IPS-NIHi7 (cell line): Measurements from ENCODE around the gene MYO5A.
"Not testable (repeated sequence)": the region's sequence is repeated elsewhere in the genome, so short reads cannot be mapped to it uniquely, and the experiment has no call there.

ENCODE experiments used
- DNase-seq: peaks from one replicate; pipeline ENCODE4 v3.0.0; 2012; ENCODE audit warnings: mixed read lengths; ENCODE audit errors: extremely low spot score

The MYO5A gene

DNA sequence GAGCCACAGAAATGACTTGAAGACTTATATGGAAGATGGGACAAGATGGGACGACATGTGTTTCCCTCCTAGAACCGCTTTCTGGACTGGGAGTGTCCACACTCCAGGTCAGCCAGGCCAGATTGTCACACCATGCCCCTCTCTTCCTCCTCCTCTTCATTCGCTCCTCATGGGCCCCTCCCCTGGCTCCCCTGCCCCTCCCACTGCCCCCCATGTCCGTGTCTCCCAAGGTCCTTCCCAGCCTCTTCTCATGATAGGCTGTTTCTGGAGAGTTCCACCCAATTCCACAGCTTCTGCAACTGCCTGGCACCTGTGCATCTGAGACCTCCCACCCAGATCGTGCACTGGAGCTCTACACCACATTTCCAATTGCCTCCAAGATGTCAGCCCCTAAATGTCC is 239.7 kb downstream of the MYO5A start:
- DNase-seq = no peak

- DNase-seq = peak; percentile 34
Observed at GRCh38 chr15:52288051-52288942, 240.4 kb downstream of the MYO5A start.

GRCh38 chr15:52287114-52287513 is 241.6 kb downstream of the MYO5A start:
- DNase-seq = no peak

DNA sequence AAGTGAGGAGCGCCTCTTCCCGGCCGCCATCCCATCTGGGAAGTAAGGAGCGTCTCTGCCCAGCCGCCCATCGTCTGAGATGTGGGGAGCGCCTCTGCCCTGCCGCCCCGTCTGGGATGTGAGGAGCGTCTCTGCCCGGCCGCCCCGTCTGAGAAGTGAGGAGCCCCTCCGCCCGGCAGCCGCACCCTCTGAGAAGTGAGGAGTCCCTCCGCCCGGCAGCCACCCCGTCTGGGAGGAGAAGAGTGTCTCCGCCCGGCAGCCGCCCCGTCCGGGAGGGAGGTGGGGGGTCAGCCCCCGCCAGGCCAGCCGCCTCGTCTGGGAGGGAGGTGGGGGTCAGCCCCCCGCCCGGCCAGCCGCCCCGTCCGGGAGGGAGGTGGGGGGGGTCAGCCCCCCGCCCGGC is 242.7 kb downstream of the MYO5A start:
- not testable (repeated sequence) for DNase-seq

GRCh38 chr15:52284164-52284563 is 244.5 kb downstream of the MYO5A start:
- DNase-seq = no peak

DNA sequence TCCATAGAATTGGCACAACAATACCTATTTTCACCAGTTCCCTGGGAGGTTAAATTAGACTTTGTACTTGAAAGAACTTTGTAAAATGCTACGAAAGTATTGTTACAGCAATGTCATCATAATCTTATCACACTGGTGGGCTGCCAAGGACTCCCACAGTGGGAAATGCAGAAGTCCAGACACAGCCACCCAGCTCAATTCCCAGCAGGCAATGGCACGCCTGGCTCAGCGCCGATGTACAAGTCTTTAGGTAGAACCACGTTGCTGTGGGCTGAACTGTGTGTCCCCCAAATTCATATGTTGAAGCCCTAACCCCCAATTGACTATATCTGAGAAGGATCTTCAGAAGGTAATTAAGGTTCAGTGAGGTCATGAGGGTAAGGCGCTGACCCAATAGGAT is 245.4 kb downstream of the MYO5A start:
- DNase-seq = no peak

DNA sequence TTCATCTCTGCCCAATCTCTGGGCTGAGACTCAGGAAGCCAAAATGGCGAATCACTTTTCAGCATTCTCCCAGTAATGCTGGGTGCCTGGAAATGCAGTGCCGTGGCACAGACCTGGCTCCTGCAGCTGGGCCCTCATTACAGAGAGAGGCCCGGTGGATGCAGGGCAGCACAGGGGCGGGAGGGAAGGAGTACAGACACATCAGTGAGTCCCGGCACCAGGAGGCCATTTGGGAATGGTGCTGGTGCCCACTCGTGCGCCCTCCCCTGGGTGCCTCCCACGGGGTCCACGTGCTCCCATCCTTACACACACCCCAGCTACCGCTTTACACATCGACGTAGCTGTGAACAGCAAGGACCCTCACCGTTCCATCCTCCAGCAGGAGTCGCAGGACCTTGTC is 246.3 kb downstream of the MYO5A start:
- DNase-seq = no peak

GRCh38 chr15:52281085-52282035 is 247.3 kb downstream of the MYO5A start:
- no peak for DNase-seq

- DNase-seq = no peak
Observed at GRCh38 chr15:52280326-52281084, 248.2 kb downstream of the MYO5A start.

DNA sequence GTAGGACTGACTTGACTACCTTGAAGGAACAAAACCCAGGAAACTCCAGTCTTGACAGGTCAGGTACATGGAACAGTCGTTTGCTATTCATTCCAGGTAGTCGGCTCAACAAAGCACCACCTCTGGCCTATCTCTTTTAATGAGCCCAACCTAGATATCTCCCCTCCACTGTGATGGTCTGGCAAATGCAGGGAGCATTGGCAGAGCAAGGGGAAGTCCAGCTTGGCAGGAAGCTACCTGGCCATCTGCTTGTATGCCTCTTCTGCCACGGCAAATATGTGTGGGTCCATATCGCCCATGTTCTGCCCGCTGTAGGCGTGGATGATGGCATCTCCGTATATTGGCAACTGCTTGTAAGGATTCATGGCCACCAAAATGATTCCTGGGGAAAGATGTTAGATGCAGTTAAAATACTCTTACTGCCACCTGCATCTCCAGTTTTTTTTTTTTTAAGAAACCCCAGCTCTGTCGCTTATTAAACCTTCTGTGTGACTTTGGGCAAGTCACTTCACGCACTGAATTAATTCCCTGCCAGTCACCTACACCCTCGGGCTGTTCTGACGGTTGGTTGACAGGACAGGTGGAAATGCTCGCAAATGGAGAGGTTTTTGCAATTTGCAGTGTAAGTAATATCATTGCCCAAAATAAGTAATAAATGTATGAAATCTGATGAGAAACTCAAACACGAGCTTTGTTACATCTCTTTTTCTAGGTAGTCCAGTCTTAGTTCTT is 249.9 kb downstream of the MYO5A start:
- DNase-seq = no peak

DNA sequence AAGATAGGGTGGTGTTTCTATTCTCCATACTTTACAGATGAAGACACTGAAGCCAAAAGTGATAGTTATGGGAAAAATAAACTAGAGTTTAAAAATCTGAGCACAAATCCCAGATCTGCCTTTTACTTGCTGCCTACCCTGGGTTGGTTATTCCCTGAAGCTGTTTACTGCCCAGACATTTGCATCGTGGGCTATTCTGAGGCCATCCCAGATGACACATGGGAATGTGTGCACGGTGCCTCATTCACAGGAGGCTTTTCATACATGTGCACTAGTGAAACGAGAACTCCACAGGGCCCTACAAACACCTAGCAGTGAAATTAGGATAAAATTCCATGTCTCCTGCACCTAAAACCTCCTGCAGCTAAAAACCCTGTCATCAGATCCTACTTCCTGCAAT is 250.5 kb downstream of the MYO5A start:
- DNase-seq = no peak

- DNase-seq = no peak
Observed at GRCh38 chr15:52277575-52277974, 251.1 kb downstream of the MYO5A start.

- DNase-seq = no peak
Observed at GRCh38 chr15:52276256-52276770, 252.4 kb downstream of the MYO5A start.

- DNase-seq = no peak
Observed at GRCh38 chr15:52263563-52264282, 265.0 kb downstream of the MYO5A start.

DNA sequence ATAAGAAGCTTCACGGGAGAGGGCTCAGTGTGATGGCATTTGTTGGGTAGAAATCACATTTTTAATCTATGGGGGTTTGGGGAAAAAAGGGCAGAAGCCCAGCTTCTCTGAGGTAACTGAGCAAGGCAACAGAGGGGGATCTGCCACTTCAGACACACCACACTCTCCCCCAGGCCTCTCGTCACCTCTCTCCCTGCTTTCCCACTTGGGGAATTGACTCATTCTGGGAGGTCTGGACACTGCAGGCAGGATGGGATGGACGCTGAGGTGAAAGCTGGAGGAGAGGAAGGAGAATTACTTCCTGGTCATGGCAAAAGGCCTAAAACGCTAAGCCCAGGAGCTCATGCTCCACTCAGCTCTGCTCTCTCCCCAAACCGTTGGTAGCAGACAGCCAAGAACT is 266.3 kb downstream of the MYO5A start:
- peak; percentile 54 for DNase-seq

DNA sequence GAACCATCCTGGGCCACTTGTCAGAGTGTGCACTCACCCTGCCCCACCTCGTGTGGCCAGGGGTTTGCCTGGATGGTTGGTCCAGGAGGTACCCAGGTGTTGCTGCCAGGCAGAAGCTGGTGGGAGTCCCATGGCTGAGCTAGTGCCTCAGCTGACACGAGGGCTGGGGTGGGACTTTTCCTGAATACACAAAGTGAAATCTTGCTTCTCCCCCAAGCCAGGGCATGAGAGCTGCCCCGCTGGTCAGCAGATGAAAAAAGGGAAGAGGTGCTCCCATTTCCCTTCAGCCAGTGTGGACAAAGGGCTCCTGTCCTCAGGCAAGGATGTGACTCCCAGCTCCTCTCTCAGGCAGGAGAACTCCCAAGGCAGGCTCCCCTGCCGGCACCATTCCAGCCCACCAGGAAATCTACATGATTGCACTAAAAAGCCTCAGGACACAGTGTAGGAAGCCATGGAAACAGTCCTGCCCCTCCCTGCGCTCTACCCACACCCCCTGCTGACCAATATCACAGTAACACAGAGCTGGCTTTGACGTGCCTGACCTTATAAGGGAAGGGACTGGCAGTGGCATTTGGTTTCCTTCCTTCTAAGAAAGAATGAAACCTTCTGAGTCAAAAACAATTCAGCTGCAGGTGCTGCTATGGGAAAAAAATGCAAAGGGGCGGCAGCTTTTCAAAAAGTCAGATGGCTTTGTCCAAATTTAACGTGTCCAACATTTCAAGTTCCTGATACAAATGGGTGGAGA is 267.0 kb downstream of the MYO5A start:
- peak; percentile 94 for DNase-seq

- no peak for DNase-seq
Observed at GRCh38 chr15:52261026-52261425, 267.7 kb downstream of the MYO5A start.

DNA sequence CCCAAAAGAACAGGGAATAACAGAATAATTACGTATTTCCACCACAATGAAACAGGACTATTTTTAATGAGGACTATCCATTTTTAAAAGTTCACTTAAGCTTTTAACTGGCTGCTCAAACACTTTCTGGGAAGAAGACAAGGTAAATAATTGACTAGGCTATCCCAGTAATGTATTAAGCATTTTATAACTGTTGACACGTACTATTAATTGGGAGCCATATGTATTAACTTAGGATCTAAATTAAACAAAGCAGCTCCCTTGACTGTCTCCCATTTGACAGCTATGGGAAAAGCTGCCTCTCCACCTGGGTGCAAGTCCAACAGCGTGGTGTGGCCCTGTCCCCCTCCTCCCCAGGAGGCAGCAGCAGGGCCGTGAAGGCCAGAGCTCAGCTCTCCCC is 269.2 kb downstream of the MYO5A start:
- no peak for DNase-seq

DNA sequence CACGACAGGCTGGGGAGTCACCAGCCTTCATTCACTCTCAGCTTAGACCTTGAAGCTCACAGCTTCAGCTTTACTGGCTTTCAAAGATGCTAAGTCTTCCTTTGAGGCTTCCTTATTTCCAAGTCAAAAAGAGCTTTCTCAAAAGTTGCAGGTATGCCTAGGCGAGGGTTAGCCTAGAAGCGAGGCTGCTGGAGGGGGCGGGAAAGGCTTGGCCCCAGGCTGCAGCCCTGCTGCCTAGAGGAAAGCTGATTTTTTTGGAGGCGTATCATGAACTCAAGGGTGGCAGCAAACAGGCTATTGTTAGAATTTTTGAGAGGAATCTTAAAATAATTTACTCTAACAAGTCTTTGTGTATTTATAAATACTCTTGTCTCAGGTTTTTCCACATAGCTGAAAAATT is 270.2 kb downstream of the MYO5A start:
- DNase-seq = peak; percentile 26

- DNase-seq = peak; percentile 50
Observed at GRCh38 chr15:52257734-52258062, 271.0 kb downstream of the MYO5A start.
